GM19372 (cell line): ENCODE data around the gene SNX14.
"Not testable (repeated sequence)": the region's sequence is repeated elsewhere in the genome, so short reads cannot be mapped to it uniquely, and the experiment has no call there.

Source experiments
- ATAC-seq: cut with Tn5 transposase; IDR thresholded peaks from one replicate; pipeline ENCODE4 v1.9.1; 2021; ENCODE audit warnings: mild to moderate bottlenecking, low read depth, moderate library complexity; ENCODE audit not compliant: unreplicated experiment

SNX14 gene

DNA sequence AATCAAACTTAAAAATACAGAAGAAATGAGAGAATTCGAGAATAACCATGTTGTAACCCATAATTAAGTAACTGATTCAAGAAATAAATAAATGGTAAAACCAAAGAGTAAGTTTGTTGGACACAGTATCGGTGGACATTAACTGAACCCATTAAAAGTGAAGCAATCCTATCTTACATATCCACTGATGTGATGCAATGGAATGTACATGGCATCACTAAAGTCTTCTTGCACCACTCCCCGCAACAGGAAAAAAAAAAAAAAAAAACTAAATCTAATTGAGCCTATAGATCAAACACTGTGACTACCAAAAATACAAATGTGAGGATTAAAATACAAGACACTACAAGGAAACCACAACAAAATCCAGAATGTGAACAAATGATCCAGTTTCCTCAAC is 7.9 kb downstream of the SNX14 start:
- no peak for ATAC-seq

DNA sequence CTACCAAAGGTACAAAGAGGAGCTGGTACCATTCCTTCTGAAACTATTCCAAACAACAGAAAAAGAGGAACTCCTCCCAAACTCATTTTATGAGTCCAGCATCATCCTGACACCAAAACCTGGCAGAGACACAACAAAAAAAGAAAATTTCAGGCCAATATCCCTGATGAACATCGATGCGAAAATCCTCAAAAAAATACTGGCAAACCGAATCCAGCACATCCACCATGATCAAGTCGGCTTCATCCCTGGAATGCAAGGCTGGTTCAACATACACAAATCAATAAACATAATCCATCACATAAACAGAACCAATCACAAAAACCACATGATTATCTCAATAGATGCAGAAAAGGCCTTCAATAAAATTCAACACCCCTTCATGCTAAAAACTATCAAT is 10.8 kb downstream of the SNX14 start:
- ATAC-seq, result not testable (repeated sequence)

DNA sequence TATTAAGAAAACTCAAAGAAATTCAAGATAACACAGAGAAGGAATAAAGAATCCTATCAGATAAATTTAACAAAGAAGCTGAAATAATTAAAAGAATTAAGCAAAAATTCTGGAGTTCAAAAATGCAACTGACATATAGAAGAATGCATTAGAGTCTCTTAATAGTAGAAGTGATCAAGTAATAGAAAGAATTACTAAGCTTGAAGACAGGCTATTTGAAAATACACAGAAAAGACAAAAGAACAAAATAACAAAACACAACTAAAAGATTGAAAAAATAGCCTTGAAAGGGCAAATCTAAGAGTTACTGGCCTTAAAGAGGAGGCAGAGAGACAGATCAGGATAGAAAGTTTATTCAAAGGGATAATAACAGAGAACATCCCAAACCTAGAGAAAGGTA is 12.1 kb downstream of the SNX14 start:
- ATAC-seq, result no peak

DNA sequence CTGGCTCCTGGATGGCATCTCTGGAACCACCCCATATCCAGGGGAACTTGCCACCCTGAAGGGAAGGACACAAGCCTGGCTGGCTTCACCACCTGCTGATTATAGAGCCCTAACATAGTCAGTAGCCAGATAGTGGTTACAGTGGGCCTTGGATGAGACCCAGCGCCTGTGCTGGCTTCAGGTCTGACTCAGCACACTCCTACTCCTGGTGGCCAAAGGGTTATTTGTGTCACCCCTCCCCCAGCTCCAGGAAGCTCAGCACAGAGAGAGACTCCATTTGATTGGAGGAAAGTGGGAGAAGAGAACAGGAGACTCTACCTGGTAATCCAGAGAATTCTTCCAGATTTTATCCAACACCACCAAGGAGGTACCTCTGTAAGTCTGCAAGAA is 12.8 kb downstream of the SNX14 start:
- no peak for ATAC-seq

DNA sequence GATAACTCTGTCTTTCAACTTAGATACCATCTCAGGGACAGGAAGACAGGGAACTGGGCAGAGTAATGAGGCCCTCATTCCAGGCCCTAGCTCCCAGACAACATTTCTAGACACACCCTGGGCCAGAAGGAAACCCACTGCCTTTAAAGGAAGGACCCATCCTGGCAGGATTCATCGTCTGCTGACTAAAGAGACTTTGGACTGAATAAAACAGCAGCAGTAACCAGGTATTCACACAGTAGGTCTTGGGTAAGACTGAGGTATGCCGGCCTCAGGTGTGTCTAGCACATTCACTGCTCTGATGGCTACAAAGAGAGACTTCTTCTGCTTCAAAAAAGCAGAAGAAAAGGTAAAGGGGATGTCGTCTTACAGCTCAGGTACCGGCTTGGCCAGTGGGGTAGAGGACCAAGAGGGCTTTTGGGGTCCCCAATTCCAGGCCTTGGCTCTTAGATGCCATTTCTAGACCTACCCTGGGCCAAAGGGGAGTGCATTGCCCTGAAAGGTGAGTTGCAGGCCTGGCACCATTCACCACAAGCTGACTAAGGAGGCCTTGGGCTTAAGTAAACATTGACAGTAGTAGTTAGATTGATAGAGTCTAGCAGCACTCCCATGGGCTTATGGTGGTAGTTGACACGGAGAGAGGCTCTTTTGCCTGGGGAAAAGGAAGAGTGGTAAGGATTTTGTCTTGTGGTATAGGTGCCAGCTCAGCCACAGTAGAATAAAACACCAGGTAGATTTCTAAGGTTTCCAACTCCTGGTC is 13.4 kb downstream of the SNX14 start:
- no peak for ATAC-seq

DNA sequence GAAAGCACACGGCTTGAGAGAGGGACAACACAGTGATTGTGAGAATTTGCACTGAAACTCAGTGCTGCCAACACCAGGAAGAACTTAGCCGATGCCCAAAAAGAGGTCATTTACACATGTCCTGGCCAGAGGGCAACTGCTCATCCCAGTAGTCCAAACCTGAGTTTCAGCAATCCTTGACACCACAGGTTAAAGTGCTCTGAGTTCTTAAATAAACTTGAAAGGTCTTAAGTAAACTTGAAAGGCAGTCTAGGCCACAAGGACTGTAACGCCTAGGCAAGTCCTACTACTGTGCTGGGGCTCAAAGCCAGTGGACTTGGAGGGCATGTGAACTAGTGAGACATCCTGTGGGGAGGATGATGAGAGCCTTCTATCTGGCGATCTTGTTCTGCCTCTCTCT is 14.1 kb downstream of the SNX14 start:
- no peak for ATAC-seq

DNA sequence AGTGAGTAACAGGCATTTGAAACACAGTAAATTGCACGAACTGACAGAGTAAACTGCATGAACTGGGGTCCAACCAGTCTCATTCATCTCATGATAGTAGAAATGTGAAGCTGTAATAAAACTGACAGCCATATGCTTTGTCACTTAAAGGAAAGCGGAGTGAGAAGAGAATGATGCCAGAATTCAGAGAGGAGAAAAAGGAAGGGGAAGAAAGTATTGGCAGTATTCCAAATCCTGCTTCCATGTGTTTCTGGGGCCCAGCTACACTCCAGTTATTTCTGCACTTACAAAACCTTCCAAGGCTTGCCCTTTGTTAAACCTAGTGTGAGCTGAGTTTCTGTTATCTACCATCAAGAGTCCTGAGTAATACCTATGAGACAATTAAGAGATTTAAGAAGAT is 17.2 kb downstream of the SNX14 start:
- no peak for ATAC-seq

DNA sequence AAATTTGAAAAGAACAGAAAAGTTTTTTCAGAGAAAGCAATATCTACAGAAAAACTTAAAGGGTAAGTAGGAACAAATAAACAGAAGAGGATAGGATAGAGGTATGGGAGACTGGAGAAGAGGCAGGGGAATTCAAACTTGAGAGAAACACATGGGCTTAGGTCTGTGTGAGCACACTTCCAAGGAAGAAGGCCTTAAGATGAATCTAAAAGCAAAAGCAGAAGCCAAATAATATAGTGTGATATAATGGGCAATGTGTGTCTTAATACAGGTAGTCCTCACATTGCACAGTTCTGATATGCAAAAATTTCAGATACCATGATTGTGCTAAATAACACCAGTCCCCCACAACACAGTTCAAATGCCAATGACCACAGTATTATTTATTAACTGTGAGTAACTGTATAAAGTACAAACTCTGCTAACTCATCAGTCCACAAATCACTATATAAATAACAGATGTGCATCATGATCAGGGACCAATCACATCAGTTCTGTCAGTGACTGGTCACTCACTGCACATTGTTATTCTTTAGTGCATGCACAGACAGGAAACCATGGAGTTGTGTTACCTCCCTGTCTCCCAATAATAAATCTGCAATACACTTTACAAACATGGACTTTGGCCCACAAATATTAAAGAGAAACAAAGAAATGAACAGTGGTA is 18.6 kb downstream of the SNX14 start:
- ATAC-seq, result no peak

DNA sequence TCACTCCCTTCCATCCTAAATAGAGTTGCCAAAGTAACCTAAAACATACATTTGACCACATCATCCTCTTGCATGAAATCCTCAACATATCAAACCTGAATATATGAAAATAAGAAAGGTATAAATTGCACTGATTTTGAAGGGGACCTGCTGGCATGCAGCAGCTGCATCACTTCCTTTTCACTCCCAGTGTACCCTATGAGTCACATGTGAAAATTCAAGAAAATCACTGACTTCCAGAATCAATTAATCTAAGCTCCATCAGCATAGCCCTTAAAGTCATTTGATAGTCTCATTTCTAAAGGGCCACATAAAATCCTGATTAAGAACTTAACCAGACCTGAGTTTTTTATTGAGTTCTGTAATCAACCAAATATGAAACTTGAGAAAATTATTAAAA is 24.3 kb downstream of the SNX14 start:
- no peak for ATAC-seq

DNA sequence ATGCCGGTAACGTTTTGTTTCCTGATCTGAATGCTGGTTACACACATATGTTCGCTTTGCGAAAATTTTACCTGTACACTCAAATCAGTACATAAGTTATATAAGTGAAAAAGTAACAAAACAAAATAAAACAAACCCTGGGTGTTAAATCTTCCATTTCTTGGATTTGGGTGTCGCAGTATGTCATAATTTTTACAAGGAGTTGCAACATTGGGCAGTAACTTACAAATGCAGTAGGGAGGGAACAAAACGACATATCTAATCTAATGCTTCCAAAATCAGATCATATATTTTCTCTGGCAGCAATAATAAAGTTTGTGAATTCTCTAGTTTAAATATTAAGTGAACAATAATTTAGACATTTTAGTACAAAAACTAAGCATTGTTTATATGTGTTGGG is 25.2 kb downstream of the SNX14 start:
- ATAC-seq, result no peak

DNA sequence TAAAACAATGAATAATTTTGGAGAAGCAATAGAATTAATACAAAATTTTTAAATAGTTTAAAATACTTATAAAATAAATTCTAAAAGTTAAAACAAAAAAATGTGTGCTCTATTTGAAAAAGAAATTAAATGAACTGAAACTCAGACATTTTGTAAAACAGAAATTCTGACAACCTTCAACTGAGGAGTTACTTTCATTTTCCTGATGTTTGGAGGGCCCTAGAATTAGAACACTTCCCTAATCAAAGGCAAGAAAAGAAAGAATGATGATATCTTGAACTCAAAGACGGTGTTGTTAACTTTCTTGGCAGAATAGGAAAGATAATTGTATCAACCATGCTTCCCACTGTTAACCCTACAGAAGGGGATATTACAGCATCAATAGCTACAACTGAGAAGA is 27.9 kb downstream of the SNX14 start:
- ATAC-seq, result no peak

DNA sequence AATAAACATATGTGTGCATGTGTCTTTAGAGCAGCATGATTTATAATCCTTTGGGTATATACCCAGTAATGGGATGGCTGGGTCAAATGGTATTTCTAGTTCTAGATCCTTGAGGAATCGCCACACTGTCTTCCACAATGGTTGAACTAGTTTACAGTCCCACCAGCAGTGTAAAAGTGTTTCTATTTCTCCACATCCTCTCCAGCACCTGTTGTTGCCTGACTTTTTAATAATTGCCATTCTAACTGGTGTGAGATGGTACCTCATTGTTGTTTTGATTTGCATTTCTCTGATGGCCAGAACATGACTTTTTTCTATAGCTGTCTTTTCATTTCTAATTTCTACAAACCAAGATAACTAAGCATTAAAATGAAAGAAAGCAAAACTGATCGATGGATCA is 29.4 kb downstream of the SNX14 start:
- ATAC-seq, result not testable (repeated sequence)

DNA sequence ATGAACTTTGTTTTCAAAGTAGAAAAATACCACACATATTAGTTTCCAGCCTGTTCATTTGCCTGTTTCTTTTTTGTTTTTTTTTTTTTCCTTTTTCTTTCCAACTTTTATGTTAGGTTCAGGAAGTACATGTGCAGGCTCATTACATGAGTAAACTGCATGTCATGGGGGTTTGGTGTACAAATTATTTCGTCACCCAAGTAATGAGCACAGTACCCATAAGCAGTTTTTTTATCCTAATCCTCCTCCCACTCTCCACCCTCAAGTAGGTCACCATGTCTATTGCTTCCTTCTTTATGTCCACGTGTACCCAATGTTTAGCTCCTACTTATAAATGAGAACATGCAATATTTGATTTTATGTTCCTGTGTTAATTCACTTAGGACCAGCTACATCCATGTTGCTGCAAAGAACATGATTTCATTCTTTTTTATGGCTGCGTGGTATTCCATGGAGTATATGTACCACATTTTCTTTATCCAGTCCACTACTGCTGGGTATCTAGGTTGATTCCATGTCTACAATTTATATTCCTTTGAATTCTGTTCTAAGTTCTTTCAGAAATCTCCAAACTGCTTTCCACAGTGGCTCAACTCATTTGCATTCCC is 31.8 kb downstream of the SNX14 start:
- no peak for ATAC-seq

DNA sequence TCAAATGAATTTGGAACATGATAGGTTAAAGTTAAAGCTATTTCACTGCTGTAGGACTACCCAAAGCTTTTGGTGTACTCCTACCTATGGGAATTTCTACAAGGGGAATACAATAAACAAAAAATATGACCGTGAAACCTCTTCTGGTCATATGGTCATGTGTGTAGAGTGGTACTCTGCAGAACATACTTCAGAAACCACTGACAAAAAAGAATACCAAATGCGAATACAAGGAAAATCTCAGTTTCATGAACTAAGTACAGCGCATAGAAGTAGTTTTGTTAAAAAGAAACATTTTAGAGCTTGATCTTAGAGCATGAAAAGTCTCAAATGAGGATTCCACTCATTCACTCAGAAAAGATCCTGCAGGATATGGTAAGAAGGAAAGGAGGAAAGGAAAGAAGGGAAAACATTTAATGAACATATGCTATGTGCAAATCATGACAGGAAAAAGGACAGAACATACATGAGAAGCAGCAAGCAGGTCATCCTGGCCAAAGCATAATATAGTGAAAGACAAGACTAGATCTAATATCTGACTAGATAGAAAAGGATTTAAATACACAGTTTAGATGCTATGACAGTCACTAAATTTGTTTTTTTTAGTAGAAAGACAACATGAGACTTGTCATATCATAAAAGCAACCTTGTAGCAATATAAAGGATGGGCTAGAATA is 36.5 kb downstream of the SNX14 start:
- ATAC-seq, result no peak

DNA sequence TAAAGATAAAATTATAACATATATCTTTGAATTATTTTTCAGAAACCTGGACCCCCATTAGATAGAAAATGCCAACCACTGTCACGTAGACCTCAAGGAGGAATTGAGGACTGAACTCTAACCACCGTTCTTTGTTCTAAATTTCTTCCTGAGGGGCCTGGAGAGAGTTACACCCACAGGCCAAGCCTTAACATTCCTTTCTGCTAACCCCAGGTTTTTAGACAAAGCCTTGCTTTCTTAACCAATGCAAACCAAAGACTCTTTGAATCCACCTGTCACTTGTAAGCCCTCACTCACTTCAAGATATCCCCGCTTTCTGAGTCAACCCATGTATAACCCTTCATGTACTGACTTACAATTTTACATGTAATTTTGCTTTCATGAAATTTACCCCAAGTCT is 41.0 kb downstream of the SNX14 start:
- no peak for ATAC-seq

DNA sequence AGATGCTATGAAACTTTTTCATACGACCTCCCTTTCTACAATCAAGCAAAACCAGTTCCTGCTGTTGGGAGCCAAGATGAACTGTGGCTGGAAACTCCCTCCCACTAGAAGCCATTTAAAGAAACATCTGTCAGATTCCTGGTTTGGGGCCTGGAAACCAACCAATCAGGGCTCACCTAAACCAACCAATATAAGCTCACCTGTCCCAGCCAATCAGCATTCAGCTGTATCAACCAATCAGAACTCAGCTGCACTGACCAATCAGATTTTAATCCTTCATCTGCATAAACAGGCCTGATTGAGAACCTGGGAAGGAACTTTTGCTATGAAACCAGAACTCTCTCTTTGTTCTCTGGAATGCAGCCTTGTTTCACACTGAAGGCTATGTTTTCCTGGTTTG is 42.4 kb downstream of the SNX14 start:
- no peak for ATAC-seq

DNA sequence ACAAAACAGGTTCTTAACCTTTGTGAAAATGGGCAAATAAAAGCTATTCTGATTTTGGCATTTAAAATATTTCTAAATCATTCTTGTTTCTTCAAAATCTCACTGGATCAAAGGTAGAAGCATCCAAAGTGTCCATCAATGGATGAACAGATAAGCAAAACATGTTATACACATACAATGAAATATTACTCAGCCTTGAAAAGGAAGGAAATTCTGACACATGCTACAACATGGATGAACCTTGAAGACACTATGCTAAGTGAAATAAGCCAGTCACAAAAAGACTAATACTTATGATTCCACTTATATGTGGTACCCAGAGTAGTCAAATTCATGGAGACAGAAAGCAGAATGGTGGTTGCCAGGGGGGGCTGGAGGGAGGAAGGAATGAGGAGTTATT is 45.9 kb downstream of the SNX14 start:
- no peak for ATAC-seq

DNA sequence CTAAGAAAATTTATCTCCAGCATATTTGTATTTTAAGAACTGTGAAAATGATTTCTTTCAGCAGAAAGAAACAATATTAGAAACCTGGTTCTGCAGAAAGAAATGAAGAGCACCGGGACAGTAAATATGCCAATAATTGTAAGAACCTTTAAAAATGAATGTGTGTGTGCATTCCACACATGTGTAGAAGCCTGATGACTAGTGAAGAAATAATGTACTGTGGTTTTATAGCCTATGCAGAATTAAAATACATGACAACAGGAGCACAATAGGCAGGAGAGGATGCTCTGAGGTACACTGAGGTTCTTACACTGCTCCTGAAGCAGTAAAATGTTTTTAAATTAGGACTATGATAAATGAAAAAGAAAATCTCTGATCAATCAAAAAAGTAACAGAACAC is 48.9 kb downstream of the SNX14 start:
- ATAC-seq, result no peak

DNA sequence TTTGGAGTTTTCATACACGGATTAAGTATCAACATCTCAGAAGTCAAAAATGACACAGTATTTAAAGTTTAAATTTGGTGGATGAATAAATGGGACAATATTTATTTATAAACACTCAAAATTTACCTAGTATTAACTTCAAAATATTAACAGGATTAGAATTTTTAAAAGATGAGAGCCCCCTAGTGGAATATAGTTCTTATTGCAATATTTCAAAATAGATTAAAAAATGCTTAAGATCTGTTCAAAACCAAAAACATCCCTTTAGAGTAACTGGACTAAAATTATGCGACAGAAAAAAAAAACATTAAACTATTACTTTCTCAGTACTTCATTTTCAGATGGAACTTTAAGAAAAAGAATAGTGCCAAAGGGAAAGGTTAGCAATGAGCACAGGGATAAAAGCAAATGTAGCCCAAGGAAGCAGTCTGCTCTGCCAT is 56.6 kb downstream of the SNX14 start:
- no peak for ATAC-seq

DNA sequence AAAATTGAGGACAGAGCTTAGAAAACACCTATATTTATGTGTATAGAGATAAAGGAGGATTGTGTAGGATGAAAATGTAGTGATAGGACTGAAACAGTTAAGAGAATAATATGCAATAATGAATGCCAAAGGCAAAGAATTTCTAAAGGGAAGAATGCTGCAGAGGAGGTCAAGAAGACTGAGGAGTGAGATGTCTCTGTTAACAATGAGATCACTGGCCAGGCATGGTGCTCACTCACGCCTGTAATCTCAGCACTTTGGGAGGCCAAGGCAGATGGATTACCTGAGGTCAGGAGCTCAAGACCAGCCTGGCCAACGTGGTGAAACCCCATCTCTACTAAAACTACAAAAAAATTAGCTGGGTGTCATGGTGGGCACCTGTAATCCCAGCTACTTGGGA is 69.4 kb downstream of the SNX14 start:
- ATAC-seq, result not testable (repeated sequence)

DNA sequence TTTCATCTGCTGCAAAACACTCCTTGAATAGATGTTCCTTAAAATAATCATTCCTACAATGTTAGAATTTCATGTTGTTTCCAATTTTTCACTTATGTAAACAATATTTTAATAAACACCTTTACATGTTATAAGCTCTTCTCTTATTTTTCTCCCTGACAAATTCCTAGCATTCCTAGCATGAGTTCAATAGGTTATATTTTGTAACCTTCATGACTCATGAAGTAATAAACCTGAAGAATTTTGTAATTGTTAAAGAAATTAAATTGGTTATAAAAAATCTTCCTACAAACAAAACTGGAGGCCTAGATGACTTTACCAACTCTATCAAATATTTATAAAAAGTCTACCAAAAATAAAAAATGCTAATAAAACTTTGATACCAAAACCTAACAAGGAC is 77.5 kb downstream of the SNX14 start:
- ATAC-seq, result no peak
